HepG2 (cell line): ENCODE results near the gene REM2. TPM values are rescaled to one million over a fixed set of nuclear protein-coding genes. Genes with fewer than 3 reads are reported as not detected.
A peak's percentile ranks its signal among the peaks of the same experiment; 100 is the strongest.

Source experiments
- ATAC-seq: fragments of 200-7000 bp; cut with Tn5 transposase; 3 replicates; pipeline ENCODE4 v1.9.1; 2020; ENCODE audit warnings: mild to moderate bottlenecking, moderate library complexity
- BruUV-seq: library from RNA; stranded (reverse); fragments of 400-500 nt; replicated peaks from 2 replicates; lab custom pipeline; 2021; lab: Mats Ljungman, UMichigan
- CTCF ChIA-PET: fragments of 300-600 bp; formaldehyde crosslinking; extraction: SDS; loops from one replicate; lab custom pipeline; 2021; ENCODE audit warnings: low total read pairs, inconsistent platforms, low intra/inter-chr PET ratio; lab: Yijun Ruan, JAX
- POLR2A ChIA-PET: fragments of 350-600 bp; sonication (Branson Sonifier 250); formaldehyde crosslinking; loops from one replicate; lab custom pipeline; 2020; ENCODE audit warnings: antibody characterized with exemption, inconsistent platforms; lab: Yijun Ruan, JAX
- DNase-seq: peaks from one replicate; pipeline ENCODE4 v3.0.0-alpha.2; 2015; ENCODE audit warnings: low spot score
- FAIRE-seq: peaks from 3 replicates; lab custom pipeline; 2011; peaks lifted over from hg19 to GRCh38; lab: Jason Lieb, UNC
- H2AFZ ChIP-seq: one replicate; pipeline ENCODE4 v1.6.1; 2011; ENCODE audit warnings: low read length, inconsistent platforms
- H3K27ac ChIP-seq: fragments of 300-600 bp; 3 replicates; pipeline ENCODE4 v1.8.0; 2011; ENCODE audit warnings: mixed run types, mild to moderate bottlenecking, mixed read lengths, low read length, inconsistent platforms; ENCODE audit not compliant: insufficient read depth; ENCODE audit errors: extremely low read length
- H3K27me3 ChIP-seq, 2 experiments: fragments of 200-600 bp in 1 of 2; 2 replicates in 1 of 2; 3 replicates in 1 of 2; pipeline versions ENCODE4 v1.6.0 to v1.8.0; 2011; ENCODE audit warnings: low read length in 2 of 2, mild to moderate bottlenecking in 2 of 2, moderate library complexity in 2 of 2, inconsistent platforms in 1 of 2; ENCODE audit not compliant: insufficient read depth in 2 of 2, control insufficient read depth in 1 of 2
- H3K36me3 ChIP-seq, 2 experiments: fragments of 200-600 bp in 1 of 2; replicated peaks in 1 of 2; 2 replicates in 1 of 2; 3 replicates in 1 of 2; pipeline versions ENCODE4 v1.5.1 to v1.8.0; 2011; ENCODE audit warnings: low read length in 2 of 2, inconsistent platforms in 1 of 2; ENCODE audit not compliant: insufficient read depth in 2 of 2, control insufficient read depth in 1 of 2
- H3K4me1 ChIP-seq: 2 replicates; pipeline ENCODE4 v1.5.1; 2012; ENCODE audit warnings: low read length, inconsistent platforms; ENCODE audit not compliant: insufficient read depth
- H3K4me2 ChIP-seq: 2 replicates; pipeline ENCODE4 v1.6.0; 2011; ENCODE audit warnings: low read depth, low read length, inconsistent platforms
- H3K4me3 ChIP-seq, 3 experiments: fragments of 200-600 bp in 1 of 3; sonication (generic), shearing (Covaris generic) in 1 of 3; replicated peaks in 1 of 3; 2 replicates each; pipeline ENCODE4 v1.5.1; 2011 to 2016; ENCODE audit warnings: low read length in 3 of 3, inconsistent platforms in 2 of 3, low read depth in 2 of 3, mild to moderate bottlenecking in 2 of 3, control low read depth in 1 of 3, mixed read lengths in 1 of 3; ENCODE audit not compliant: insufficient read depth in 1 of 3
- H3K79me2 ChIP-seq: one replicate; pipeline ENCODE4 v1.6.1; 2011; ENCODE audit warnings: low read length, inconsistent platforms; ENCODE audit not compliant: insufficient read depth
- H3K9ac ChIP-seq: 2 replicates; pipeline ENCODE4 v1.6.0; 2011; ENCODE audit warnings: mild to moderate bottlenecking, low read depth, low read length, inconsistent platforms; ENCODE audit not compliant: insufficient read depth
- H3K9me3 ChIP-seq: 2 replicates; pipeline ENCODE4 v1.5.1; 2012; ENCODE audit warnings: mild to moderate bottlenecking, low read length
- H4K20me1 ChIP-seq: 2 replicates; pipeline ENCODE4 v1.6.0; 2011; ENCODE audit warnings: inconsistent platforms, mild to moderate bottlenecking, low read length, moderate library complexity; ENCODE audit not compliant: insufficient read depth
- ARNT2 ChIP-seq: sonication (generic); formaldehyde crosslinking; IDR thresholded peaks from 2 replicates; pipeline ENCODE4 v1.8.0; 2022; ENCODE audit warnings: mild to moderate bottlenecking, low read depth, missing genetic modification reagents, moderate library complexity
- KDM3A ChIP-seq: IDR thresholded peaks from 2 replicates; pipeline ENCODE4 v1.6.1; 2018; ENCODE audit warnings: low read depth, missing compliant biosample characterization
- KLF12 ChIP-seq: sonication (generic); formaldehyde crosslinking; IDR thresholded peaks from 2 replicates; pipeline ENCODE4 v1.4.0; 2020; ENCODE audit warnings: missing genetic modification reagents, borderline replicate concordance
- ZNF34 ChIP-seq: sonication (generic); formaldehyde crosslinking; IDR thresholded peaks from 2 replicates; pipeline ENCODE4 v1.4.0; 2020; ENCODE audit warnings: mild to moderate bottlenecking, missing genetic modification reagents, borderline replicate concordance
- ZNF776 ChIP-seq: sonication (generic); formaldehyde crosslinking; IDR thresholded peaks from 2 replicates; pipeline ENCODE4 v1.4.0; 2020; ENCODE audit warnings: mild to moderate bottlenecking, missing genetic modification reagents
- WGBS: methylation state at CpG from one replicate; pipeline ENCODE4 v1.1.6; 2017; ENCODE audit warnings: low lambda C conversion rate; 5-methylcytosine and 5-hydroxymethylcytosine counted together
- in situ Hi-C: cut with HindIII; loops from 2 replicates; pipeline ENCODE4 v1.10.0; 2017; ENCODE audit warnings: low pct_unique_long_range_greater_than_20kb; ENCODE audit not compliant: extremely low pct_ligation_motif_present
- intact Hi-C: fragments of 100-400 bp; cut with micrococcal nuclease; formaldehyde crosslinking; loops from one replicate; pipeline ENCODE4 v1.10.0; 2022; ENCODE audit not compliant: unreplicated experiment
- polyA plus RNA-seq, 8 experiments: library from polyadenylated mRNA; depleted of rRNA in 3 of 8; stranded (reverse) in 7 of 8; unstranded in 1 of 8; fragments of >200 nt; fragmentation: Illumina TruSeq in 4 of 8; extraction: Trizol in 4 of 8; gene quantifications; 2 replicates each; pipeline versions ENCODE4 v1.2.1 to v1.2.3, GENCODE V29; 2011 to 2016; ENCODE audit warnings: low read depth in 4 of 8, missing spikeins in 1 of 8, mixed read lengths in 1 of 8; ENCODE audit not compliant: insufficient read depth in 1 of 8
- total RNA-seq, 5 experiments: library from RNA; depleted of rRNA; stranded (reverse); fragments of >200 nt; fragmentation: Illumina TruSeq; extraction: Trizol; gene quantifications; 2 replicates each; pipeline ENCODE4 v1.2.3, GENCODE V29; 2016; ENCODE audit warnings: low read depth in 1 of 5
- TF ChIP-seq, protein P1 (sequence below): sonication (generic); formaldehyde crosslinking; IDR thresholded peaks from 2 replicates; pipeline ENCODE4 v1.4.0; 2020; ENCODE audit warnings: missing genetic modification reagents
- TF ChIP-seq, protein P2 (sequence below): sonication (generic); formaldehyde crosslinking; IDR thresholded peaks from 2 replicates; pipeline ENCODE4 v1.4.0; 2020; ENCODE audit warnings: missing genetic modification reagents
- TF ChIP-seq, protein P3 (sequence below): sonication (generic); formaldehyde crosslinking; IDR thresholded peaks from 2 replicates; pipeline ENCODE4 v1.4.0; 2020; ENCODE audit warnings: mild to moderate bottlenecking, missing genetic modification reagents
- TF ChIP-seq, protein P4 (sequence below): sonication (generic); formaldehyde crosslinking; IDR thresholded peaks from 2 replicates; pipeline ENCODE4 v1.4.0; 2020; ENCODE audit warnings: mild to moderate bottlenecking, missing genetic modification reagents
- TF ChIP-seq, protein P5 (sequence below): sonication (generic); formaldehyde crosslinking; IDR thresholded peaks from 2 replicates; pipeline ENCODE4 v1.8.1; 2023; ENCODE audit warnings: mild to moderate bottlenecking, missing genetic modification reagents, borderline replicate concordance

Gene REM2
- total and polyA plus RNA-seq, 2 of the 13 experiments (the other 11 are each of a cell fraction or from before 2014, with no cell fraction given), result 0.20 TPM; not detected in 1

DNA sequence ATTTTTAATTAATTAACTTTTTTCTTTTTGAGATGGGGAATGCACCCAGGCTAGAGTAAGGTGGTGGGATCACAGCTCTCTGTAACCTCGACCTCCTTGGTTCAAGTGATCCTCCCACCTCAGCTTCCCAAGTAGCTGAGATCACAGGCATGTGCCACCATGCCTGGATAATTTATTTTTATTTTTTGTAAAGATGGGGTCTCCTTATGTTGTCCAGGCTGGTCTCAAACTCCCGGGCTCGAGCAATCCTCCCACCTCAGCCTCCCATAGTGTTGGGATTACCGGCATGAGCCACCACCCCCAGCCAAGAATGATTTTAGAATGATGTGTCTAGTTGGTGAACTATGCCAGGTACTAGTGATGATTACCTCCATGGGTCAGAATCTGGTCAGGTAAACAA, 18.0 kb upstream of the REM2 start:
- intact Hi-C loops, result no loop called here
- in situ Hi-C loops, result no loop called here
- 23% methylated on average over 4 of the region's 4 CpGs for WGBS
- FAIRE-seq (no peak), DNase-seq (no peak), ATAC-seq (no peak)
- peaks cover 37% of the 10 kb centered on the region for H3K4me1 ChIP-seq
- no peaks in the 10 kb centered on the region for H4K20me1 ChIP-seq
- no peaks in the 10 kb centered on the region for H3K36me3 ChIP-seq
- no peaks in the 10 kb centered on the region for H3K79me2 ChIP-seq
- no TSS peak for BruUV-seq
- H3K4me2 ChIP-seq, result no peak overlapping the region
- no peak overlapping the region for H3K4me3 ChIP-seq
- no peak overlapping the region for H2AFZ ChIP-seq
- H3K27me3 ChIP-seq, result no peaks in the 10 kb centered on the region
- POLR2A ChIA-PET, result interaction anchor here (1.4 kb wide), 1 partner anchor 98 kb away, joined by 8 read pairs; the partner anchor contains the start of gene OXA1L
- no peak overlapping the region for H3K9ac ChIP-seq
- CTCF ChIA-PET, result interaction anchor here (0.7 to 1.8 kb wide), 3 partner anchors 12 to 308 kb away, joined by 3 to 9 read pairs (median 4); no protein-coding TSS in a partner anchor
- H3K9me3 ChIP-seq, result no peaks in the 10 kb centered on the region
- no peak overlapping the region for H3K27ac ChIP-seq
- TF ChIP-seq ARNT2 (CRISPR knock-in tag) (no peak), ZNF776 (CRISPR knock-in tag) (no peak), ZNF34 (CRISPR knock-in tag) (0 out of 2 replicates have a peak, but pooled peaks have one; percentile 50), KLF12 (CRISPR knock-in tag) (no peak), KDM3A (CRISPR knock-in tag) (no peak)
- TF ChIP-seq, protein P1, sequence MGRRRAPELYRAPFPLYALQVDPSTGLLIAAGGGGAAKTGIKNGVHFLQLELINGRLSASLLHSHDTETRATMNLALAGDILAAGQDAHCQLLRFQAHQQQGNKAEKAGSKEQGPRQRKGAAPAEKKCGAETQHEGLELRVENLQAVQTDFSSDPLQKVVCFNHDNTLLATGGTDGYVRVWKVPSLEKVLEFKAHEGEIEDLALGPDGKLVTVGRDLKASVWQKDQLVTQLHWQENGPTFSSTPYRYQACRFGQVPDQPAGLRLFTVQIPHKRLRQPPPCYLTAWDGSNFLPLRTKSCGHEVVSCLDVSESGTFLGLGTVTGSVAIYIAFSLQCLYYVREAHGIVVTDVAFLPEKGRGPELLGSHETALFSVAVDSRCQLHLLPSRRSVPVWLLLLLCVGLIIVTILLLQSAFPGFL, result no peak
- TF ChIP-seq, protein P2, sequence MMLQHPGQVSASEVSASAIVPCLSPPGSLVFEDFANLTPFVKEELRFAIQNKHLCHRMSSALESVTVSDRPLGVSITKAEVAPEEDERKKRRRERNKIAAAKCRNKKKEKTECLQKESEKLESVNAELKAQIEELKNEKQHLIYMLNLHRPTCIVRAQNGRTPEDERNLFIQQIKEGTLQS, result no peak
- TF ChIP-seq, protein P3, sequence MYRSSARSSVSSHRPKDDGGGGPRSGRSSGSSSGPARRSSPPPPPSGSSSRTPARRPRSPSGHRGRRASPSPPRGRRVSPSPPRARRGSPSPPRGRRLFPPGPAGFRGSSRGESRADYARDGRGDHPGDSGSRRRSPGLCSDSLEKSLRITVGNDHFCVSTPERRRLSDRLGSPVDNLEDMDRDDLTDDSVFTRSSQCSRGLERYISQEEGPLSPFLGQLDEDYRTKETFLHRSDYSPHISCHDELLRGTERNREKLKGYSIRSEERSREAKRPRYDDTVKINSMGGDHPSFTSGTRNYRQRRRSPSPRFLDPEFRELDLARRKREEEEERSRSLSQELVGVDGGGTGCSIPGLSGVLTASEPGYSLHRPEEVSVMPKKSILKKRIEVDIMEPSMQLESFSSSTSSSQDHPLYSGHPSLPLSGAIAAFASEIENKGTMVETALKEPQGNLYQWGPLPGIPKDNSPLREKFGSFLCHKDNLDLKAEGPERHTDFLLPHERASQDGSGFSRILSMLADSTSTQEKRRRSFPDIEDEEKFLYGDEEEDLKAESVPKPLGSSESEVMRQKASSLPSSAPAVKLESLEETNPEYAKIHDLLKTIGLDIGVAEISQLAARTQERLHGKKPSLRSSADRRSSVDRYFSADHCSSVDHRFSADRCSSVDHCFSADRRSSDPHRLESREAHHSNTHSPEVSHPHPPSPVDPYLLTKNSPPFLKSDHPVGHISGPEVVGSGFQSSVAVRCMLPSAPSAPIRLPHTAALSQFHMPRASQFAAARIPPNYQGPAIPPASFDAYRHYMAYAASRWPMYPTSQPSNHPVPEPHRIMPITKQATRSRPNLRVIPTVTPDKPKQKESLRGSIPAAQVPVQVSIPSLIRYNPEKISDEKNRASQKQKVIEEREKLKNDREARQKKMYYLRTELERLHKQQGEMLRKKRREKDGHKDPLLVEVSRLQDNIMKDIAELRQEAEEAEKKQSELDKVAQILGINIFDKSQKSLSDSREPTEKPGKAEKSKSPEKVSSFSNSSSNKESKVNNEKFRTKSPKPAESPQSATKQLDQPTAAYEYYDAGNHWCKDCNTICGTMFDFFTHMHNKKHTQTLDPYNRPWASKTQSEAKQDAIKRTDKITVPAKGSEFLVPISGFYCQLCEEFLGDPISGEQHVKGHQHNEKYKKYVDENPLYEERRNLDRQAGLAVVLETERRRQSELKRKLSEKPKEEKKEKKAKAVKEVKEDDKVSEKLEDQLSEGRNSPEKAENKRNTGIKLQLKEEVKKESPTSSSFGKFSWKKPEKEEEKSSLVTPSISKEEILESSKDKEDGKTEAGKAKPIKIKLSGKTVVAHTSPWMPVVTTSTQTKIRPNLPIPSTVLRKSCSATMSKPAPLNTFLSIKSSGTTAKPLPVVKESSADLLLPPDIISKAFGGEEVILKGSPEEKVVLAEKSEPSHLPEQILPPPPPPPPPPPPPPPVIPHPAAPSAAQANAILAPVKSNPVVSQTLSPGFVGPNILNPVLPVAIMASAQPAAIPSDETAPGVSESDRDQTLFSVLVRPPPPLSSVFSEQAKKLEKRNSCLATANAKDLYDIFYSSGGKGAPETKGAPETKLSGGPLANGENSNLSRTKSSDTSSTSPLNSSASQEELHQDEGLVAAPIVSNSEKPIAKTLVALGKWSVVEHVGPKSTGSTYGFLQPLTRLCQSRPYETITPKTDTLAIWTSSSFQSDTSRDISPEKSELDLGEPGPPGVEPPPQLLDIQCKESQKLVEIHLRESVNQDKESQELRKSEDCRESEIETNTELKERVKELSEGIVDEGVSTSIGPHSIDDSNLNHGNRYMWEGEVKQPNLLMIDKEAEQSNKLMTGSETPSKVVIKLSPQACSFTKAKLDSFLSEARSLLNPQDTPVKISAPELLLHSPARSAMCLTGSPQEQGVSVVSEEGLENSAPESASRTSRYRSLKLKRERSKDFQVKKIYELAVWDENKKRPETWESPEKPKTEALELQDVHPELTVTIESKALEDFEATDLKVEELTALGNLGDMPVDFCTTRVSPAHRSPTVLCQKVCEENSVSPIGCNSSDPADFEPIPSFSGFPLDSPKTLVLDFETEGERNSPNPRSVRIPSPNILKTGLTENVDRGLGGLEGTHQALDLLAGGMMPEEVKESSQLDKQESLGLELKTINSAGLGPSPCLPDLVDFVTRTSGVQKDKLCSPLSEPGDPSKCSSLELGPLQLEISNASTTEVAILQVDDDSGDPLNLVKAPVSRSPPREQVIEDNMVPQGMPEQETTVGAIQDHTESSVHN (CRISPR knock-in tag), result no peak
- TF ChIP-seq, protein P4, sequence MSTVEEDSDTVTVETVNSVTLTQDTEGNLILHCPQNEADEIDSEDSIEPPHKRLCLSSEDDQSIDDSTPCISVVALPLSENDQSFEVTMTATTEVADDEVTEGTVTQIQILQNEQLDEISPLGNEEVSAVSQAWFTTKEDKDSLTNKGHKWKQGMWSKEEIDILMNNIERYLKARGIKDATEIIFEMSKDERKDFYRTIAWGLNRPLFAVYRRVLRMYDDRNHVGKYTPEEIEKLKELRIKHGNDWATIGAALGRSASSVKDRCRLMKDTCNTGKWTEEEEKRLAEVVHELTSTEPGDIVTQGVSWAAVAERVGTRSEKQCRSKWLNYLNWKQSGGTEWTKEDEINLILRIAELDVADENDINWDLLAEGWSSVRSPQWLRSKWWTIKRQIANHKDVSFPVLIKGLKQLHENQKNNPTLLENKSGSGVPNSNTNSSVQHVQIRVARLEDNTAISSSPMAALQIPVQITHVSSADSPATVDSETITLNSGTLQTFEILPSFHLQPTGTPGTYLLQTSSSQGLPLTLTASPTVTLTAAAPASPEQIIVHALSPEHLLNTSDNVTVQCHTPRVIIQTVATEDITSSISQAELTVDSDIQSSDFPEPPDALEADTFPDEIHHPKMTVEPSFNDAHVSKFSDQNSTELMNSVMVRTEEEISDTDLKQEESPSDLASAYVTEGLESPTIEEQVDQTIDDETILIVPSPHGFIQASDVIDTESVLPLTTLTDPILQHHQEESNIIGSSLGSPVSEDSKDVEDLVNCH (CRISPR knock-in tag), result no peak
- TF ChIP-seq, protein P5, sequence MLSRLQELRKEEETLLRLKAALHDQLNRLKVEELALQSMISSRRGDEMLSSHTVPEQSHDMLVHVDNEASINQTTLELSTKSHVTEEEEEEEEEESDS (CRISPR knock-in tag), result no peak
